Measurements from ENCODE around the gene TTC9.

Gene TTC9

GRCh38 chr14:70724944-70725343, 83.2 kb downstream of the TTC9 start:
- DNase-seq (ENCODE audit: low read depth): no peak
- no peak for TF ChIP-seq CTCF (IDR thresholded peaks at IDR 0.05; ENCODE audit: control insufficient read depth, insufficient read depth, low read depth, low read length, missing control alignments)
- no peak overlapping the region for H3K4me3 ChIP-seq (ENCODE audit: control insufficient read depth, low read depth, low read length)

All from AG09309 (cell line).